Esophagus (tissue), 2 donors: ENCODE results near the gene NPAS1. TPM values are rescaled to one million over a fixed set of nuclear protein-coding genes. Genes with fewer than 3 reads are reported as not detected.

Experiments used
- H3K27ac ChIP-seq, 2 donors: one replicate each; pipeline ENCODE4 v1.5.1; 2013; ENCODE audit warnings: low read depth in 2 of 2, mild to moderate bottlenecking in 2 of 2, inconsistent platforms in 1 of 2, low read length in 1 of 2, moderate library complexity in 1 of 2
- H3K27me3 ChIP-seq, 2 donors: one replicate each; pipeline ENCODE4 v1.6.1; 2013; ENCODE audit warnings: low read length in 2 of 2, control low read depth in 1 of 2, mild to moderate bottlenecking in 1 of 2; ENCODE audit not compliant: insufficient read depth in 2 of 2, control insufficient read depth in 1 of 2
- H3K36me3 ChIP-seq, 2 donors: one replicate each; pipeline ENCODE4 v1.6.1; 2013; ENCODE audit warnings: low read length in 1 of 2; ENCODE audit not compliant: control insufficient read depth in 2 of 2, insufficient read depth in 2 of 2
- H3K4me1 ChIP-seq, 2 donors: one replicate each; pipeline ENCODE4 v1.6.1; 2013; ENCODE audit warnings: low read length in 1 of 2; ENCODE audit not compliant: control insufficient read depth in 2 of 2, insufficient read depth in 2 of 2
- H3K4me3 ChIP-seq, 2 donors: one replicate each; pipeline ENCODE4 v1.5.1; 2013; ENCODE audit warnings: low read length in 2 of 2, mild to moderate bottlenecking in 2 of 2, low read depth in 1 of 2, moderate library complexity in 1 of 2
- H3K9me3 ChIP-seq, 2 donors: one replicate each; pipeline ENCODE4 v1.6.1; 2013; ENCODE audit warnings: mild to moderate bottlenecking in 2 of 2, low read depth in 1 of 2, low read length in 1 of 2, moderate library complexity in 1 of 2; ENCODE audit not compliant: control insufficient read depth in 2 of 2, insufficient read depth in 1 of 2
- WGBS, 2 donors: extraction: QIAGEN DNeasy Blood & Tissue Kit; methylation state at CpG; one replicate each; pipeline ENCODE4 v1.1.7; 2013; 5-methylcytosine and 5-hydroxymethylcytosine counted together
- polyA plus RNA-seq, 2 donors: library from polyadenylated mRNA; stranded (reverse); fragments of 200-250 nt; gene quantifications; one replicate each; pipeline ENCODE4 v1.2.3, GENCODE V29; 2013
- donor health status: healthy with polysubstance abuse.
- donor health status: Bipolar disorder and iron deficiency.

NPAS1 gene
- polyA plus RNA-seq, 2 donors = 0.56 to 1.2 TPM

DNA sequence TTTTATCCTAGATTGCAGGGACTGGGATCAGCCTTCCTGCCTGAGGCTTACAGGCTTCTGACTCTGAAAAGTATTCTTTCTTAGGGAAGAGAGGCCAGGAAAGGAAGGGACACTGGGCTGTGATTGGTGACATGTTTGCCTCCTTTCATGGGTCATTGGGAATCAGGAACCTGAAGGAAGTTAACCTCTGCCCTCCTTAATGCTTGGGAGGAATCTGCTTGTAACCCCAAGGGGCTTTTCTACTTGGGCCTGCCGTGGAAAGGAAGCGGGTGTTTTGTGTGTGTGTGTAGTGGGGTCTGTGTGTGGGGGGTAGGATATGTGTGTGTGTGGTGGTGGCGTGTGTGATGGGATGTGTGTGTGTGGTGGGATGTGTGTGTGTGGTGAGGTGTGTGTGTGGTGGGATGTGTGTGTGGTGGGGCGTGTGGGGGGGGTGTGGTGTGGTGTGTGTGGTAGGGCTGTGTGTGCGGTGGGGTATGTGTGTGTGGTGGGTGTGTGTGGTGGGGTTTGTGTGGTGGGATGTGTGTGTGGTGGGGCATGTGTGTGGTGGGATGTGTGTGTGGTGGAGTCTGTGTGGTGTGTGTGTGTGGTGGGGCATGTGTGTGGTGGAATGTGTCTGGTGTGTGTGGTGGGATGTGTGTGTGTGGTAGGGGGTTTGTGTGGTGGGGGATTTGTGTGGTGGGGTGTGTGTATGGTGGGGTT, 41.3 kb upstream of the NPAS1 start:
- Histone ChIP-seq H3K27me3 (no peaks in the 10 kb centered on the region), H3K4me3 (no peak overlapping the region), H3K27ac (no peak overlapping the region), H3K4me1 (peaks cover 6 to 34% of the 10 kb centered on the region in 2 donors), H3K9me3 (no peaks in the 10 kb centered on the region), H3K36me3 (no peaks in the 10 kb centered on the region)
- WGBS, 2 donors = 87 to 91% methylated on average over 5 of the region's 5 CpGs

GRCh38 chr19:46979126-46980105, 40.2 kb upstream of the NPAS1 start:
- Histone ChIP-seq H3K36me3 (no peaks in the 10 kb centered on the region), H3K4me3 (no peak overlapping the region), H3K27ac (peak overlapping the region in 1 of 2 donors; percentile 3), H3K27me3 (no peaks in the 10 kb centered on the region), H3K4me1 (peaks cover 6 to 34% of the 10 kb centered on the region in 2 donors), H3K9me3 (no peaks in the 10 kb centered on the region)
- WGBS, 2 donors = 75 to 82% methylated on average over 29 of the region's 29 CpGs

- H3K36me3 ChIP-seq = no peaks in the 10 kb centered on the region
- WGBS, 2 donors = 84 to 89% methylated on average over 3 of the region's 3 CpGs
- H3K9me3 ChIP-seq = no peaks in the 10 kb centered on the region
- H3K4me1 ChIP-seq = peaks cover 6 to 28% of the 10 kb centered on the region in 2 donors
- H3K27ac ChIP-seq = no peak overlapping the region
- H3K27me3 ChIP-seq = no peaks in the 10 kb centered on the region
- H3K4me3 ChIP-seq = no peak overlapping the region
Measured at GRCh38 chr19:46980761-46981160, 38.9 kb upstream of the NPAS1 start.

GRCh38 chr19:46981286-46981945, 38.2 kb upstream of the NPAS1 start:
- Histone ChIP-seq H3K27me3 (no peaks in the 10 kb centered on the region), H3K27ac (no peak overlapping the region), H3K4me3 (no peak overlapping the region), H3K9me3 (no peaks in the 10 kb centered on the region), H3K36me3 (no peaks in the 10 kb centered on the region), H3K4me1 (peaks cover 4 to 28% of the 10 kb centered on the region in 2 donors)
- WGBS, 2 donors = 63 to 70% methylated on average over 8 of the region's 8 CpGs

DNA sequence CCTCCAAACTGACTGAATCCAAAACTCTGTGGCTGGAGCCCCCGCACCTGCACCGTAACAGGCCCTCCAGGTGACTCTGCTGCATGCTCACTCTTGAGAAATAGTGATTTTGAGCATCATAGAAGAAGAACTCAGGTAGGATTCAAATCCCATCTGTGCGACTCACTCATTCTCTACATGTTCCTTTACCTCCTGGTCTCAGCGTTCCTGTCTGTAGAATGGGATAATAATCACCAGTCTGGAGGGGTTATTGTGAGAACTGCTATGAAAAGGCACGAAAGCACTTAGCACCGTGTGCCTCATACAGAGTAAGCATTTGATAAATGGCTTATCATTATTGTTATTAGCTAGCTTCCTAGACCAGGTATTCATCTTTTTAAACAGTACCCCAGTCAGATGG, 36.5 kb upstream of the NPAS1 start:
- WGBS, 2 donors = 92 to 94% methylated on average over 6 of the region's 6 CpGs
- Histone ChIP-seq H3K4me1 (peaks cover 0 to 11% of the 10 kb centered on the region in 2 donors), H3K4me3 (no peak overlapping the region)

DNA sequence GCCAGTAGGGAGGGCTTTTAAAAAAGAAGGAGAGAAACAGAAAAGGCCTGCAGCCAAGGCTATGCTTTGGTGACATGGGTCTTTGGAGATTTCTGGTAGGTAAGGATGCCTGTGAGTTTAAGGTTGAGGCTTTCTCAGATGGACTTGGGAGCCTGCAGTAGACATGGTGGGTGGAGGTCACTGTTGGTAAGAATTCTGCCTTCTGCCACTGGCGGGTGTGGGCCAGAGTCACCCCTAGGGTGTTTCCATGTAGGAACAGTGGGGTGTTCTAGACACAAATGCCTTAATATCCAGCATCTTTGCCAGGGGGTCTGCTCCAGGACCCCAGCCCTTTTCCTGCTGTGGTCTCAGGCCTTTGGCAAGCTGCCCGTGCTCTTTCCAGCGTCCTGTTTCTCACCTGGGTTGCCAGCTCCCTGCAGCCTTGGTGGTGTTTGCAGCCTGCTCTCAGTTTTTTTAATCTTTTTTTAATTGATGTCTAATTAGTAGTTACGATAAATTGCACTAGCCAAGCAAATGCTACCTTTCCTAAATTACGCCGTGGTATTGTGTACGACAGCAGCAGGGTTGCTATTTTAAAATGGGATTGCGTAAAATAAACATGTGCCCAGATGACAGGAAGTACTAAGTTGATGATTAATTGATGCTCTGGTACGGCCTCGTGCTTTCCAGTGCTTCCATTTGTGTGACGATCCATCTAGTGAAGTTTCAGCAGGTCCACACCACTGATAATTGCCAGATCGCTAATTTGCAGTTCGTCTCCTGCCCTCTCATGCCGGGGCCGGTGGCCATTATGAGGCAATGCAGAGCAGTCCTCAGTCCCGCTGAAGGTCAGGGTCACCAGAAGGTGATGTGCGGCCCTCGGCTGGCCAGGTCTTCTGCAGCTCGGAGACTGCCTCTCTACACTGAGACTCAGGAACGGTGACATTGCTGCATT, 35.3 kb upstream of the NPAS1 start:
- H3K4me1 ChIP-seq = peaks cover 0 to 5% of the 10 kb centered on the region in 2 donors
- H3K4me3 ChIP-seq = no peak overlapping the region
- WGBS, 2 donors = 61 to 62% methylated on average over 20 of the region's 20 CpGs
- H3K36me3 ChIP-seq = peaks cover 3 to 11% of the 10 kb centered on the region in 2 donors
- H3K9me3 ChIP-seq = no peaks in the 10 kb centered on the region
- H3K27ac ChIP-seq = peak overlapping the region in 1 of 2 donors; percentile 11
- H3K27me3 ChIP-seq = no peaks in the 10 kb centered on the region

More for the DNA sequence above, 36.5 kb upstream of the NPAS1 start:
- Histone ChIP-seq H3K27me3 (no peaks in the 10 kb centered on the region), H3K9me3 (no peaks in the 10 kb centered on the region), H3K27ac (no peak overlapping the region), H3K36me3 (peaks cover 0 to 3% of the 10 kb centered on the region in 2 donors)

DNA sequence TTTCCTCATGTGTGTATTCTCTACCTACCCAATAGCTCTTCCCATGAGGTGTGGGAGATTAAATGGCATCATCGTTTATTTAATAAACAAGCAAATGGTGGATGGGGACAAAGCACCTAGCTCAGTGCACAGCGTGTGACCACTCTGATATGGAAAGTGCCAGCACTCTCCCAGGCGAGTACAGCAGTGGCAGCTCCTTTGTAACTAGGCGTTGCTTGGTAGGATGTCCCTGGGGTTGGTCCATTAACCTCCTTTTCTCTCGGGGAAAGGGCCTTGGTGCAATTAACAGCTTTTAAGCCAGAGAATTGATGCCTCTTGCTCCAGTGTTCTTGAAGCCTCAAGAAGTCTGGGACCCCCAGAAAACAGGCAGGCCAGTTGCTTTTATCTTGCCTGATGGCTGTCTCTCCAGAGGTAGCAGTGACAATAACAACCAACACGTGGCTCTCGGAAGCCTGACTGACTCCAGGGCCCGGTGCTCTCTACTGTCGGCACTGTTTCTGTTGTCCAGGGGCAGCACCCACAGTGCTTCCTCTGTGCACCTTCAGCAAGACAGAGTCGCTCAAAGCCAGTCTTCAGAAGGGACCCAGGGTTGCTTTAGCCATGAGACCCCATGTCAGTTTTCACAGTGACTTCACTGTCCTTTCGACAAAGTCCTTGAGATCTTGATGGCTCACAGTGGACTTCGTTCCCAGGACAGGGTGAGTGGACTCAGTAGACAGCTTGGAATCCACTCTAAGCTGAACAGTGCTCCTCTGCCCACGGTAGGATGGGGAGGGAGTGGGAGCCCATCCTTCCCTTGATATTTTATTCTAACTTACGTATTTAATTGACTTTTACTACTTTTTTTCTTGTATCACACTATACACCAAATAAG, 33.9 kb upstream of the NPAS1 start:
- Histone ChIP-seq H3K4me3 (no peak overlapping the region), H3K9me3 (no peaks in the 10 kb centered on the region), H3K4me1 (no peaks in the 10 kb centered on the region), H3K27me3 (no peaks in the 10 kb centered on the region), H3K36me3 (peaks cover 8 to 21% of the 10 kb centered on the region in 2 donors), H3K27ac (no peak overlapping the region)
- WGBS, 2 donors = 86 to 89% methylated on average over 14 of the region's 14 CpGs

DNA sequence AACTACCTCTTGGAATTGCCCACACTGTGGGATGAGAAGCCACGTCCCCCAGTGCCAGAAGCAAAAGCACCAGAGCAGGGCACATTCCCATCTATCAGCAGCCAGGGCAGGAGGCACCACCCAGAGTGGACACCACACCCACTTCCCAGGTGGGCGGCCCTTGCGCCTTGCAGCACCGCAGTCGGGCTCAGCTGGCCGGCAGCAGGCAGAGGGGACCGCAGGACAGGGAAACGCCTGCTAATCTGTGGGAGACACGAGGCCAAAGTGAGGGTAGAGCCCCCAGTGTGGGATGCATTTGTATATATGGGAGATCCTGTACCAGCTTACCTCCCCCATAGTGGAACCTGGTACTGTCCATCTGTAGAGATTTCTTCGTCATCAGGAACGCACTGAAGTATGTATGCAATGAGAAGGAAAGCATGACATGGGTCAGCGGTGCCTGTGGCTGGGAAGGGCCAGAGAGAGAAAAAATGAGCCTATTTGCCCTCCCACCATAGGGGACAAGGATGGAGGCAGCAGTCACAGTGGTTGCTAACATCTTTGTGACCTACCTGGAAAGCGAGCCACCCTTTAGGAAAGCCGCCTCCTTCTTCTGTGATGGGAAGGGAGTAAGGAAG, 30.9 kb upstream of the NPAS1 start:
- H3K9me3 ChIP-seq = no peaks in the 10 kb centered on the region
- H3K27me3 ChIP-seq = no peaks in the 10 kb centered on the region
- no peak overlapping the region for H3K27ac ChIP-seq
- no peak overlapping the region for H3K4me3 ChIP-seq
- peaks cover 8 to 33% of the 10 kb centered on the region in 2 donors for H3K36me3 ChIP-seq
- peaks cover 0 to 2% of the 10 kb centered on the region in 2 donors for H3K4me1 ChIP-seq
- WGBS, 2 donors = 87 to 91% methylated on average over 14 of the region's 14 CpGs
